Esophagus muscularis mucosa (tissue), 3 donors: ENCODE measurements around the gene DPYSL3.

Source experiments
- CTCF ChIP-seq, 3 experiments: fragments of 200-600 bp in 2 of 3; fragments of 450-650 bp in 1 of 3; sonication (generic) in 2 of 3; IDR thresholded peaks; one replicate each; pipeline ENCODE4 v1.5.1; 2017 to 2019; ENCODE audit warnings: antibody characterized with exemption in 3 of 3, mild to moderate bottlenecking in 2 of 3, moderate library complexity in 1 of 3
- POLR2AphosphoS5 ChIP-seq, 2 donors: sonication (generic); formaldehyde crosslinking; IDR thresholded peaks; one replicate each; pipeline ENCODE4 v1.6.1; 2017; ENCODE audit warnings: antibody characterized with exemption in 2 of 2

GRCh38 chr5:147384346-147385193, 125.3 kb downstream of the DPYSL3 start:
- TF ChIP-seq CTCF (IDR thresholded peaks at IDR 0.05) (no peak), POLR2AphosphoS5 (IDR thresholded peaks at IDR 0.05) (no peak)
